Naive thymus-derived CD4-positive, alpha-beta T cell (primary cell): ENCODE data around the gene HEXD. TPM values are rescaled to one million over a fixed set of nuclear protein-coding genes. Genes with fewer than 3 reads are reported as not detected.

Experiments used
- ATAC-seq: fragments of 150-1000 bp; cut with Tn5 transposase; 2 replicates; pipeline ENCODE4 v1.10.0; 2021; ENCODE audit warnings: mild to moderate bottlenecking, moderate library complexity
- CTCF ChIA-PET: fragments of 350-600 bp; sonication (Branson Sonifier 250); formaldehyde crosslinking; loops from one replicate; lab custom pipeline; 2021; ENCODE audit warnings: antibody characterized with exemption; lab: Charles Lee
- POLR2A ChIA-PET: fragments of 350-600 bp; sonication (Branson Sonifier 250); formaldehyde crosslinking; loops from one replicate; lab custom pipeline; 2021; ENCODE audit warnings: antibody characterized with exemption, inconsistent platforms; lab: Charles Lee
- DNase-seq, 9 donors: peaks; one replicate each; pipeline versions ENCODE4 v3.0.0 to v3.0.0-alpha.2; 2020 to 2022; ENCODE audit warnings: mixed read lengths in 1 of 9
- H3K27ac ChIP-seq: one replicate; pipeline ENCODE4 v1.7.0; 2013; ENCODE audit warnings: mild to moderate bottlenecking, low read depth, low read length, moderate library complexity
- H3K27me3 ChIP-seq, 2 donors: one replicate each; pipeline ENCODE4 v1.7.0; 2013; ENCODE audit warnings: low read length in 2 of 2, mild to moderate bottlenecking in 2 of 2, moderate library complexity in 2 of 2; ENCODE audit not compliant: control insufficient read depth in 2 of 2, insufficient read depth in 2 of 2
- H3K36me3 ChIP-seq, 3 experiments: 1 replicate in 2 of 3; 2 replicates in 1 of 3; pipeline ENCODE4 v1.7.0; 2013; ENCODE audit warnings: low read length in 3 of 3, mild to moderate bottlenecking in 3 of 3, moderate library complexity in 1 of 3; ENCODE audit not compliant: insufficient read depth in 3 of 3, control insufficient read depth in 2 of 3
- H3K4me1 ChIP-seq, 2 donors: one replicate each; pipeline ENCODE4 v1.7.0; 2013; ENCODE audit warnings: low read length in 2 of 2, mild to moderate bottlenecking in 2 of 2, moderate library complexity in 1 of 2; ENCODE audit not compliant: control insufficient read depth in 2 of 2, insufficient read depth in 2 of 2
- H3K4me3 ChIP-seq: 2 replicates; pipeline ENCODE4 v1.7.0; 2013; ENCODE audit warnings: mild to moderate bottlenecking, low read length
- H3K9me3 ChIP-seq, 3 experiments: 1 replicate in 2 of 3; 2 replicates in 1 of 3; pipeline ENCODE4 v1.7.0; 2013; ENCODE audit warnings: low read length in 3 of 3; ENCODE audit not compliant: control insufficient read depth in 2 of 3
- H3K27ac Mint-ChIP-seq, 9 donors: one replicate each; pipeline ENCODE4 v1.8.0; 2020 to 2022; ENCODE audit warnings: mixed read lengths in 9 of 9, mild to moderate bottlenecking in 8 of 9, moderate library complexity in 5 of 9, inconsistent platforms in 2 of 9
- H3K27me3 Mint-ChIP-seq, 5 donors: one replicate each; pipeline ENCODE4 v1.8.0; 2021 to 2022; ENCODE audit warnings: mixed read lengths in 5 of 5, mild to moderate bottlenecking in 1 of 5
- H3K36me3 Mint-ChIP-seq, 5 donors: one replicate each; pipeline ENCODE4 v1.8.0; 2020 to 2022; ENCODE audit warnings: mixed read lengths in 5 of 5, mild to moderate bottlenecking in 3 of 5, inconsistent platforms in 1 of 5
- H3K4me1 Mint-ChIP-seq, 7 donors: one replicate each; pipeline ENCODE4 v1.8.0; 2020 to 2022; ENCODE audit warnings: mixed read lengths in 7 of 7, mild to moderate bottlenecking in 3 of 7, inconsistent platforms in 1 of 7
- H3K4me3 Mint-ChIP-seq, 10 donors: one replicate each; pipeline ENCODE4 v1.8.0; 2020 to 2022; ENCODE audit warnings: mild to moderate bottlenecking in 10 of 10, mixed read lengths in 10 of 10, moderate library complexity in 6 of 10, inconsistent platforms in 2 of 10
- H3K9me3 Mint-ChIP-seq, 11 donors: one replicate each; pipeline ENCODE4 v1.8.0; 2020 to 2022; ENCODE audit warnings: mixed read lengths in 11 of 11, mild to moderate bottlenecking in 4 of 11, inconsistent platforms in 1 of 11, moderate library complexity in 1 of 11
- intact Hi-C, 2 donors: fragments of 100-400 bp; cut with micrococcal nuclease; formaldehyde crosslinking; loops; one replicate each; pipeline ENCODE4 v1.15.1; 2023
- polyA plus RNA-seq, 2 donors: library from polyadenylated mRNA; unstranded; fragments of 300-500 nt; fragmentation: Illumina TruSeq; gene quantifications; one replicate each; pipeline ENCODE4 v1.2.3, GENCODE V29; 2021
- total RNA-seq, 6 experiments: library from RNA in 5 of 6; stranded (reverse) in 5 of 6; gene quantifications; 1 replicate in 5 of 6; 2 replicates in 1 of 6; pipeline ENCODE4 v1.2.3 and lab custom pipeline; 2021 to 2026

Gene HEXD
- total and polyA plus RNA-seq, 7 experiments from 2014 or later, result 12.5 to 153 (median 66.8) TPM

DNA sequence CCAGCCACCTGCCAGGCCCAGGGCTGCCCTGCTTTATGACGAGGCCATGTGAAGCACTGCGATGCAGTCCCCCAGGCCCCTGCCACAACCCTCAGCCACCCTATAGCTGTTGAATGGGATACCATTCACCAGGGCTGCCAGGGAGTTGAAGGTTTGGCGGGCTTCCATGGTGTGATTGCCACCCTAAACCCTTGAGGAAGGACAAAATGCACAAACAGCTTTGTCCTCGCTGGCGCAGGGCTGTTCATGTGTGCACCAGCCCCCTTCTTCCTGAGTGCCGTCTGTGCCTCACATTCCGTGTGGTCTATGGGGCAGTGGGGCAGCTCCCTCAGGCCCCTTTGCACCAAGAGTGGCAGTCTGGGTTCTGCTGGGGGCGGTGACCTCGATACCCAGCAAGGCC, 65.7 kb downstream of the HEXD start:
- POLR2A ChIA-PET, result no interaction called here

DNA sequence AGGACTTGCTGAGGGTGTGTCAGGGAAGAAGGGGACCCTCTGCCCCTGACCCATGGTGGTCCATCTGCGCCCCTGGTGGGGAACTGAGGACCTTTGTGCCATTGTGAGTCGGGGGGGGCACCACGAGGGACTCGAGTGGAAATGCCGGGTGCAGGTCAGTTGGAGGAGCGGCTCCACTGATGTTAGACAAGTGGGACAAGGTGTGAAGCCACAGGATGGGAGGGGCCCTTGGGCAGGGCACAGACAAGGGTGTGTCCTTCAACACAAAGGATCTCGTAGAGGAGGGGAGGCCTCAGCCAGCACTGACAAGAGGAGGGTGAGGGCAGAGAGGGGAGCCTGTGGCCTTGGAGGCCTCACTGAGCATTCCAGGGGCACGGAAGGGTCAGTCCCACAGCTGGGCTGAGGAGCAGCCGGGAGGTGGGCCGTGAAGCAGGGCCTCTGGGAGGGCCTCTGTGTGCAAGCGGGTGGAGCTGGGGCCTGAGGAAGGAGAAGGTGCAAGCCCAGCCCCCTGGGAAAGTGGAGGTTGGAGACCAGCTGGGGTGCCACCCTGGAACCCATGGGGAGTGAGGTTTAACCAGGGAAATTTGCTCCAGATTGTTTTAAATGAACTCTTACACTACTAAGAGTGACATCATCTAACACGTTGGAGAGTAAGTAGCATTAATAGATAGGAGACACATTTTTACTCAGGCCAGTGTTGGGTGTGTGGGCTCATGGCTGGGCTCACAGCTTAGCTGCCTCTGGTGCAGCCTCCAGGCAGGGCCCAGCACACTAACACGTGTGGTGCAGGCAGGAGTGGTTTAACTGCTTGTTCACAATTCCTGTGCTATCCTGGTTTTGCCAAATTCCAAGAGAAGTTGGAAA, 68.3 kb downstream of the HEXD start:
- ChIA-PET POLR2A (no interaction called here), CTCF (no interaction called here)
- Histone ChIP-seq H3K27me3 (no peaks in the 10 kb centered on the region), H3K4me1 (peaks cover 0 to 7% of the 10 kb centered on the region in 2 donors), H3K9me3 (no peaks in the 10 kb centered on the region), H3K4me3 (no peak overlapping the region), H3K27ac (peak overlapping the region; percentile 39), H3K36me3 (peaks cover 0 to 71% (median 6%) of the 10 kb centered on the region in 3 experiments)
- peaks cover 0 to 37% (median 8%) of the 10 kb centered on the region in 7 donors for H3K4me1 Mint-ChIP-seq
- DNase-seq (no peak), ATAC-seq (no peak)
- peak overlapping the region in 8 of 9 donors; percentile 32 to 84 (median 74) for H3K27ac Mint-ChIP-seq
- H3K27me3 Mint-ChIP-seq, result no peaks in the 10 kb centered on the region
- peaks cover 0 to 39% (median 13%) of the 10 kb centered on the region in 5 donors for H3K36me3 Mint-ChIP-seq
- intact Hi-C loops, result no loop called here
- no peaks in the 10 kb centered on the region for H3K9me3 Mint-ChIP-seq
- peak overlapping the region in 1 of 10 donors; percentile 54 for H3K4me3 Mint-ChIP-seq

More for the DNA sequence above, 65.7 kb downstream of the HEXD start:
- H3K4me3 ChIP-seq, result no peak overlapping the region
- no peak overlapping the region for H3K27ac ChIP-seq
- CTCF ChIA-PET, result no interaction called here
- Mint-ChIP-seq H3K9me3 (peaks cover 0 to 1% (median 0%) of the 10 kb centered on the region in 11 donors), H3K27ac (no peak overlapping the region), H3K4me3 (no peak overlapping the region), H3K4me1 (peaks cover 0 to 40% (median 9%) of the 10 kb centered on the region in 7 donors), H3K36me3 (peaks cover 3 to 48% (median 13%) of the 10 kb centered on the region in 5 donors), H3K27me3 (no peaks in the 10 kb centered on the region)
- intact Hi-C loops, result no loop called here
- peaks cover 0 to 90% (median 15%) of the 10 kb centered on the region in 3 experiments for H3K36me3 ChIP-seq
- peaks cover 0 to 7% of the 10 kb centered on the region in 2 donors for H3K4me1 ChIP-seq
- H3K27me3 ChIP-seq, result no peaks in the 10 kb centered on the region
- DNase-seq (no peak), ATAC-seq (no peak)
- no peaks in the 10 kb centered on the region for H3K9me3 ChIP-seq

DNA sequence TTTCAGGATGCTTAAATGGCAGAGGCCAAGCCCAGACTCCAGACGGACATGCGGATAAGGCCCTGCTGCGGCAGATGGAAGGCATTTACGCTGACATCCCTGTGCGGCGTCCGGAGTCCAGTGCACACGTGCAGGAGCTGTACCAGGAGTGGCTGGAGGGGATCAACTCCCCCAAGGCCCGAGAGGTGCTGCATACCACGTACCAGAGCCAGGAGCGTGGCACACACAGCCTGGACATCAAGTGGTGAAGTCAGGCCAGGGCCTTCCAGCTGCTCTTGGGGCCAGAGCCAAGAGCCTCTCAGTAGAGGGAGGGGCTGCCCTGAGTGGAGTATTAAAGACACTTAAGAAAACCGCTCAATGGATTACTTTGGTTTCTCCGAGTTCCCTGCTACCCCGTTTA, 69.8 kb downstream of the HEXD start:
- Mint-ChIP-seq H3K4me3 (no peak overlapping the region), H3K27ac (peak overlapping the region in 1 of 9 donors; percentile 49), H3K9me3 (no peaks in the 10 kb centered on the region), H3K27me3 (no peaks in the 10 kb centered on the region), H3K4me1 (peaks cover 0 to 32% (median 8%) of the 10 kb centered on the region in 7 donors), H3K36me3 (peaks cover 0 to 32% (median 4%) of the 10 kb centered on the region in 5 donors)
- ATAC-seq (no peak), DNase-seq (no peak)
- H3K4me3 ChIP-seq, result no peak overlapping the region
- H3K27ac ChIP-seq, result no peak overlapping the region
- no peaks in the 10 kb centered on the region for H3K27me3 ChIP-seq
- peaks cover 0 to 57% (median 3%) of the 10 kb centered on the region in 3 experiments for H3K36me3 ChIP-seq
- intact Hi-C loops, result no loop called here
- no peaks in the 10 kb centered on the region for H3K9me3 ChIP-seq
- H3K4me1 ChIP-seq, result peaks cover 0 to 7% of the 10 kb centered on the region in 2 donors
- POLR2A ChIA-PET, result no interaction called here
- CTCF ChIA-PET, result no interaction called here

DNA sequence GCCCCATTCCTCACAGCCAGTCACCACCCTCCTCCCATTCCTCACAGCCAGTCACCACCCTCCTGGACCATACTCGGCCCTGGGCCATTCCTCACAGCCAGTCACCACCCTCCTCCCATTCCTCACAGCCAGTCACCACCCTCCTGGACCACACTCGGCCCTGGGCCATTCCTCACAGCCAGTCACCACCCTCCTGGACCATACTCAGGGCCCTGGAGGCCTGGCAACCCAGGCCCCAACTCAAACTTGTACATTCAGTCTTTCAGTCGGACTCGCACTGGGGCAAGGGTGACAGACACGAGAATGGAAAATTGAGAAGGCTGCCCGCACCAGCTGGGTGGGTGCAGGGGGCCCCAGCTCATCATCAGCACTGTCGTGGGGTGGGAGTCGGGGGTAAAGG, 71.0 kb downstream of the HEXD start:
- H3K27me3 Mint-ChIP-seq, result no peaks in the 10 kb centered on the region
- no peaks in the 10 kb centered on the region for H3K9me3 ChIP-seq
- intact Hi-C loops, result no loop called here
- POLR2A ChIA-PET, result interaction anchor here (0.9 kb wide), 1 partner anchor 15 kb away, joined by 4 read pairs; no protein-coding TSS in a partner anchor
- no peak overlapping the region for H3K4me3 ChIP-seq
- H3K4me3 Mint-ChIP-seq, result no peak overlapping the region
- H3K27ac Mint-ChIP-seq, result peak overlapping the region in 5 of 9 donors; percentile 8 to 64 (median 45)
- ATAC-seq (no peak), DNase-seq (no peak)
- CTCF ChIA-PET, result no interaction called here
- peaks cover 0 to 46% (median 3%) of the 10 kb centered on the region in 3 experiments for H3K36me3 ChIP-seq
- no peaks in the 10 kb centered on the region for H3K27me3 ChIP-seq
- H3K36me3 Mint-ChIP-seq, result peaks cover 0 to 27% (median 4%) of the 10 kb centered on the region in 5 donors
- H3K4me1 Mint-ChIP-seq, result peaks cover 0 to 36% (median 10%) of the 10 kb centered on the region in 7 donors
- no peaks in the 10 kb centered on the region for H3K9me3 Mint-ChIP-seq
- H3K4me1 ChIP-seq, result peaks cover 0 to 7% of the 10 kb centered on the region in 2 donors
- H3K27ac ChIP-seq, result no peak overlapping the region

DNA sequence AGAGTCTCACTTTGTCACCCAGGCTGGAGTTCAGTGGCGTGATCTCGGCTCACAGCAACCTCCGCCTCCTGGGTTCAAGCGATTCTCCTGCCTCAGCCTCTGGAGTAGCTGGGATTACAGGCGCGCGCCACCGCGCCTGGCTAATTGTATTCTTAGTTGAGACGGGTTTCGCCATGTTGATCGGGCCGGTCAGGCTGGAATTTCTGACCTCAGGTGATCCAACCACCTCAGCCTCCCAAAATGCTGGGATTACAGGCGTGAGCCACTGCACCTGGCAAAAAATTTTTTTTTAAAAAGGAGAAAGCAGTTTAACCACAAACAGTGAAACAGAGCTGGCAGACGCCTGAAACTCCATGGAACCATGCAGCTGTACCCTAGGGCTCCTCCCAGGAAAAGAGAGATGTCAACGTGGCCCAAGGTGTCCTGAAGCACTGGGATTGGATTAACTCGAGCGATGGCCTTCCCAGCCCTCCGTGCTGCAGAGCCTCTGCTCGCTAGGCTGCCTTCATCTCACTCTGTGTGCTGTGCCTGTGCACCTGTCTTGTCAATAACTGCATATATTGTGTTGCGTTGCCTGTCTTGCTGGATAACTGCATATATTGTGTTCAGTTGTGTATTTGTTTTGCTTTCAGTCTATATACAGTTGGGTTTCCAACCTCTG, 71.8 kb downstream of the HEXD start:
- ATAC-seq, result no peak
- intact Hi-C loops, result loop anchor here in 1 of 2 donors (10.0 kb wide), 1 partner anchor 155 kb away; the partner anchor contains the start of gene WDR45B
- Mint-ChIP-seq H3K27ac (peak overlapping the region in 4 of 9 donors; percentile 4 to 71 (median 49)), H3K36me3 (peaks cover 0 to 25% (median 0%) of the 10 kb centered on the region in 5 donors), H3K9me3 (peaks cover 0 to 4% (median 0%) of the 10 kb centered on the region in 11 donors), H3K27me3 (no peaks in the 10 kb centered on the region), H3K4me1 (peaks cover 0 to 41% (median 14%) of the 10 kb centered on the region in 7 donors), H3K4me3 (no peak overlapping the region)
- Histone ChIP-seq H3K36me3 (peaks cover 0 to 37% (median 2%) of the 10 kb centered on the region in 3 experiments), H3K27me3 (no peaks in the 10 kb centered on the region), H3K4me1 (peaks cover 0 to 7% of the 10 kb centered on the region in 2 donors), H3K27ac (no peak overlapping the region), H3K4me3 (no peak overlapping the region), H3K9me3 (no peaks in the 10 kb centered on the region)
- no peak for DNase-seq
- POLR2A ChIA-PET, result no interaction called here
- CTCF ChIA-PET, result no interaction called here

DNA sequence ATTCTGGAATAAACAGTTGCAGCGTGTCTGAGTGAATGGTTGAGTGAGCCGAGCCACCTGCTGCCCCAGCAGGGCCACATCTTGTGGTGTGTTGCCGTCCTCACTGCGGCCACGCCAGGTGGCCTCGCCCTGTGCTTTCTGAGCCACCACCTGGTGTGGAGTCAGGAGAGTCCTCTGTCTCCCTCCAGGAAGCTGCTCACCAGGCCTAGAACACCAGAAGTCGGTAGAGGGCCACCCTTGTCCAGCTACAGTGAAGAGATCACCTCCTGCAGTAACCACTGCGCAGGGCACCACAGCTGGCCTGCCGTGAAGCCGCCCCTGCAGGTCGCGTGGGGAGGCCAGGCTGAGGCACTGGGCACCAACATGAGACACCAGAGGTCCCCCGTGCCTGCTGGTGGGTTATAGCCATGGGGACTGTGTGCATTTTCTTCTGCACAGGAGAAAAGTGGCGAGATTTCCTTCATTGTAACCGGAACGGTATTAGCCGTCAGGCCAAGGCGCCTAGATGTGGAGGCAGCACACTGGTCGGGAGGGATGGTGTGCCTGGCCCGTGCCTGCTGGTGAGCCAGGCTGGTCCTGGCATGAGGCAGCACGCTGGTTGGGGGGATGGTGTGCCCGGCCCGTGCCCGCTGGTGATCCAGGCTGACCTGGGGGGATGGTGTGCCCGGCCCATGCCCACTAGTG, 72.5 kb downstream of the HEXD start:
- Mint-ChIP-seq H3K9me3 (peaks cover 0 to 4% (median 0%) of the 10 kb centered on the region in 11 donors), H3K4me1 (peaks cover 0 to 37% (median 14%) of the 10 kb centered on the region in 7 donors), H3K4me3 (no peak overlapping the region), H3K36me3 (peaks cover 0 to 23% (median 0%) of the 10 kb centered on the region in 5 donors), H3K27ac (peak overlapping the region in 3 of 9 donors; percentile 4 to 71 (median 25)), H3K27me3 (no peaks in the 10 kb centered on the region)
- intact Hi-C loops, result loop anchor here in 1 of 2 donors (10.0 kb wide), 1 partner anchor 154 kb away; the partner anchor contains the start of gene WDR45B
- no peak overlapping the region for H3K27ac ChIP-seq
- no peak overlapping the region for H3K4me3 ChIP-seq
- H3K36me3 ChIP-seq, result peaks cover 0 to 30% (median 0%) of the 10 kb centered on the region in 3 experiments
- ChIA-PET POLR2A (no interaction called here), CTCF (no interaction called here)
- DNase-seq, result no peak
- no peak for ATAC-seq
- H3K9me3 ChIP-seq, result no peaks in the 10 kb centered on the region
- H3K27me3 ChIP-seq, result no peaks in the 10 kb centered on the region
- H3K4me1 ChIP-seq, result peaks cover 0 to 7% of the 10 kb centered on the region in 2 donors
